Nephron (organoid): ENCODE results near the gene NKG7.

Source experiments
- H3K27ac Mint-ChIP-seq, 3 experiments: 2 replicates each; pipeline ENCODE4 v1.8.0; 2020; ENCODE audit warnings: mixed read lengths in 3 of 3, mild to moderate bottlenecking in 2 of 3, moderate library complexity in 1 of 3
- H3K27me3 Mint-ChIP-seq: 2 replicates; pipeline ENCODE4 v1.8.0; 2021; ENCODE audit warnings: low read depth, mild to moderate bottlenecking, moderate library complexity, mixed read lengths
- H3K36me3 Mint-ChIP-seq: 2 replicates; pipeline ENCODE4 v1.8.0; 2020; ENCODE audit warnings: low read depth, mixed read lengths
- H3K4me1 Mint-ChIP-seq: 2 replicates; pipeline ENCODE4 v1.8.0; 2020; ENCODE audit warnings: mixed read lengths
- H3K4me3 Mint-ChIP-seq, 3 experiments: 2 replicates each; pipeline ENCODE4 v1.8.0; 2020; ENCODE audit warnings: mild to moderate bottlenecking in 3 of 3, mixed read lengths in 3 of 3, moderate library complexity in 2 of 3
- H3K9me3 Mint-ChIP-seq: 2 replicates; pipeline ENCODE4 v1.8.0; 2020; ENCODE audit warnings: mixed read lengths
- CTCF ChIP-seq, 3 experiments: fragments of 200-600 bp; sonication (generic); IDR thresholded peaks; one replicate each; pipeline ENCODE4 v1.5.0; 2021; ENCODE audit warnings: antibody characterized with exemption in 3 of 3; ENCODE audit not compliant: unreplicated experiment in 3 of 3

The NKG7 gene

GRCh38 chr19:51327066-51328001 lies 45.1 kb downstream of the NKG7 start:
- H3K27ac Mint-ChIP-seq = no peak overlapping the region
- no peak for TF ChIP-seq CTCF (IDR thresholded peaks at IDR 0.05; ENCODE audit: unreplicated experiment in 3 of 3)
- H3K27me3 Mint-ChIP-seq = peaks cover 18% of the 10 kb centered on the region
- H3K4me3 Mint-ChIP-seq = peak overlapping the region in 2 of 3 experiments; percentile 47 to 54
- peaks cover 41% of the 10 kb centered on the region for H3K36me3 Mint-ChIP-seq
- H3K9me3 Mint-ChIP-seq = peaks cover 3% of the 10 kb centered on the region
- peaks cover 4% of the 10 kb centered on the region for H3K4me1 Mint-ChIP-seq

DNA sequence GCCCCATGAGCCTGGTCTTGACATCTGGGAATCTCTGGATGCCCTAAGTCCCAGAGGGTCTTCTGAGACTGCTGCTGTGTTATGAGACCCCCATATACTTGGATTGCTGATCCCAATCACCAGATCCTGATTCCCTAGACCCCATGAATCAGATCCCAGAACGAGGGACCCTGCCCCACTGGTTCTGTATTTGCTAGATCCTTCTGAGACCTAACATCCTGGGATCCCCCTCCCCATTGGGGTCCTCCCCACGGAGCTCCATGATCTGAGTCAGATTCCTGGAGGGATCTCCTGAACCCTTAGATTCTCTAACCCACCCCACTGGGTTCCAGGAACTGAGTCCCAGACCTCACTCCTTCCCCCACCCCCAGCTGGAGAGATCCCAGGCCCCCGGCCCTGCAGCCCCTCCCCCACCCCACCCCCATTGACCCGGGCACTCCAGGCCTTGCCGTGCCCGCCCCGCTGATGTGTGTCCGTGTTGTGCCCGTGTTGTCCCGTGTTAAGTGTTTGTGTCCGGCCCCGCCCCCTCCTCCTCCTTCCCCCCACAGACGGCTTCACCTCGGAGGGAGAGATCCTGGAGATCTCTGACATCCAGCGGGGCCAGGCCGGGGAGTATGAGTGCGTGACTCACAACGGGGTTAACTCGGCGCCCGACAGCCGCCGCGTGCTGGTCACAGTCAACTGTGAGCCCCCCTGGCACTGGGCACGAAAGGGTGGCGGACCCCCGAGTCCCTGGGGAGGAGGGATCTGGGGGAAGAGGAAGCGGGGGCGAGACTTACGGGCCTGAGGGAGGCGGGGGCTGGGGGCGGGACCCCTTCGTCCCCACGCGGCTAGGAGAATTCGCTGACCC lies 46.0 kb downstream of the NKG7 start:
- H3K27ac Mint-ChIP-seq = no peak overlapping the region
- H3K27me3 Mint-ChIP-seq = peaks cover 18% of the 10 kb centered on the region
- TF ChIP-seq CTCF (IDR thresholded peaks at IDR 0.05; ENCODE audit: unreplicated experiment in 3 of 3) = no peak
- H3K36me3 Mint-ChIP-seq = peaks cover 33% of the 10 kb centered on the region
- peaks cover 3% of the 10 kb centered on the region for H3K9me3 Mint-ChIP-seq
- H3K4me3 Mint-ChIP-seq = no peak overlapping the region
- H3K4me1 Mint-ChIP-seq = peaks cover 6% of the 10 kb centered on the region

DNA sequence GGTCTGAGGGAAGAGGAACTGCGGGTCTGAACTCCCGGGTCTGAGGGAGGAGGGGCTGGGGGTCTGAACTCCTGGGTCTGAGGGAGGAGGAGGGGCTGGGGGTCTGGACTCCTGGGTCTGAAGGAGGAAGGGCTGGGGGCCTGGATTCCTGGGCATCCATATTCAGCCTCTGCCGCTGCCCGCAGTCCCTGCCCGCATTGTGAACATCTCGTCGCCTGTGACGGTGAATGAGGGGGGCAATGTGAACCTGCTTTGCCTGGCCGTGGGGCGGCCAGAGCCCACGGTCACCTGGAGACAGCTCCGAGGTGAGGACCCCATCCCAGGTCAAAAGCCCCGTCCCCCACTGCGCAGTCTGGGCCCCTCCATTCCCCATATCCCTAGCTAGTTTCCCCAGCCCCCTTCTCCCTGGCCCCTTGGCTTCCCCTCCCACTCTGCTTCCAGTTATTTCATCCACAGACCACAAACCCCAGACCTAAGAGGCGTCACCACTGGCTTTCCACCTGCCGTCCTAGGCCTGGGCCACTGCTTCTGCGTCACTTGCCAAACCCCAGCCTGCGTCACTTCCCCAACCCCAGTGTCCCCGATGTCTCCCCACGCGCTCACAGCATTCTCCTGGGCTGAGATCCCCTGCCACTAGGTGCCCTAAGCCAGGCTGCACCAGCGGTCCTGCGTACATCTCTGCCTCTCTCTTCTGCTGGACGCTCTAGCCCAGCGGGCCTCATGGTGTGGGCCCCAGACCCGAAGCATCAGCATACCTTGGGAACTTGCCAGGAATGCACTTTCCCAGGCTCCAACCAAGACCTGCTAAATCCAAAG lies 47.1 kb downstream of the NKG7 start:
- Mint-ChIP-seq H3K27me3 (peaks cover 18% of the 10 kb centered on the region), H3K4me3 (no peak overlapping the region), H3K4me1 (peaks cover 15% of the 10 kb centered on the region), H3K36me3 (peaks cover 23% of the 10 kb centered on the region), H3K27ac (no peak overlapping the region), H3K9me3 (peaks cover under 1% of the 10 kb centered on the region)
- no peak for TF ChIP-seq CTCF (IDR thresholded peaks at IDR 0.05; ENCODE audit: unreplicated experiment in 3 of 3)

- H3K27ac Mint-ChIP-seq = no peak overlapping the region
- peaks cover 19% of the 10 kb centered on the region for H3K27me3 Mint-ChIP-seq
- H3K36me3 Mint-ChIP-seq = peaks cover 15% of the 10 kb centered on the region
- TF ChIP-seq CTCF (IDR thresholded peaks at IDR 0.05; ENCODE audit: unreplicated experiment in 3 of 3) = no peak
- H3K4me1 Mint-ChIP-seq = peaks cover 24% of the 10 kb centered on the region
- H3K4me3 Mint-ChIP-seq = no peak overlapping the region
- H3K9me3 Mint-ChIP-seq = no peaks in the 10 kb centered on the region
Observed at GRCh38 chr19:51324167-51324481, 48.3 kb downstream of the NKG7 start.

DNA sequence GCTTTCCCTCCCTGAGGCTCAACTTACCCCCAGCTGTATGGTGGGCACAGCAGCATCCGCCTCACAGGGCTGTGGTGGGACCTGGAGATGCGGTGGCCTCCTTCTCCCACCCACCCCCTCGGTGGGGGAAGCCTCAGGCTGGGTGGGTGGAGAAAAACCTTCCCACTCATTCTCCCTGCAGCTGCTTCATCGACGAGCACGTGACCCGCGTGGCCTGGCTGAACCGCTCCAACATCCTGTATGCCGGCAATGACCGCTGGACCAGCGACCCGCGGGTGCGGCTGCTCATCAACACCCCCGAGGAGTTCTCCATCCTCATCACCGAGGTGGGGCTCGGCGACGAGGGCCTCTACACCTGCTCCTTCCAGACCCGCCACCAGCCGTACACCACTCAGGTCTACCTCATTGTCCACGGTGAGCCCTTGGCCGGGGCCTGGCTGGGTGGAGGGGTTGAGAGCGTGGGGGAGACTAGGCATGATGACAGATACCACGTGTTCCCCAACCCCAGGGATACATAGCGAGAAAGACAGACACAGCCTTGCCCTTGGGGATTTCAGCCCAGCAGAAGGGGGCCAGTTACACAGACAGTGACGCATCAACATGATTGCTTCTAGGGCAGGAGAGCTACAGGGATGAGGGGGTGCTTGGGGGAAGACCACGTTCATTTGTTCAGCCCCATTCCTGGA lies 48.8 kb downstream of the NKG7 start:
- Mint-ChIP-seq H3K4me3 (no peak overlapping the region), H3K4me1 (peaks cover 26% of the 10 kb centered on the region), H3K27ac (no peak overlapping the region), H3K27me3 (peaks cover 24% of the 10 kb centered on the region), H3K36me3 (peaks cover 15% of the 10 kb centered on the region), H3K9me3 (no peaks in the 10 kb centered on the region)
- no peak for TF ChIP-seq CTCF (IDR thresholded peaks at IDR 0.05; ENCODE audit: unreplicated experiment in 3 of 3)
